GM18507 (cell line): ENCODE results near the gene LMBRD1.
"Not testable (repeated sequence)": the region's sequence is repeated elsewhere in the genome, so short reads cannot be mapped to it uniquely, and the experiment has no call there.

ENCODE experiments used
- DNase-seq: peaks from one replicate; pipeline ENCODE4 v3.0.0; 2011; ENCODE audit warnings: low read depth; ENCODE audit not compliant: insufficient read length; ENCODE audit errors: extremely low spot score
- FAIRE-seq: peaks from 2 replicates; lab custom pipeline; 2011; peaks lifted over from hg19 to GRCh38; lab: Jason Lieb, UNC

The LMBRD1 gene

GRCh38 chr6:69763763-69764162 is 33.0 kb downstream of the LMBRD1 start:
- FAIRE-seq (no peak), DNase-seq (no peak)

DNA sequence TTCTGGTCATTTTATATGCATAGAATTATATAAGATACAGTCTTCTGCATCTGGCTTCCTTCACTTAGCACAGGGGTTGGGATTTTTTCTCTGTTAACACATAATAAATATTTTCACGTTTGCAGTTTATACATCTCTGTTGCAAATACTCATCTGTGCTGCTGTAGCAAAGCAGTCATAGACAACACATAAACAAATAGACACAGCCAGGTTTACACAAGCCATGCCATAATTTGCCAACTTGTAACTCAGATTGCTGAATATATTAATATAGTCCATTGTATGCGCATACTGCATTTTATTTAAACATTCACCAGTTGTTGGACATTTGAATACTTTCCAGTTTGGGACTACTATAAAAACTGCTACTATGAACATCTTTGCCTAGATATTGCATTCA is 35.0 kb downstream of the LMBRD1 start:
- DNase-seq (no peak), FAIRE-seq (no peak)

DNA sequence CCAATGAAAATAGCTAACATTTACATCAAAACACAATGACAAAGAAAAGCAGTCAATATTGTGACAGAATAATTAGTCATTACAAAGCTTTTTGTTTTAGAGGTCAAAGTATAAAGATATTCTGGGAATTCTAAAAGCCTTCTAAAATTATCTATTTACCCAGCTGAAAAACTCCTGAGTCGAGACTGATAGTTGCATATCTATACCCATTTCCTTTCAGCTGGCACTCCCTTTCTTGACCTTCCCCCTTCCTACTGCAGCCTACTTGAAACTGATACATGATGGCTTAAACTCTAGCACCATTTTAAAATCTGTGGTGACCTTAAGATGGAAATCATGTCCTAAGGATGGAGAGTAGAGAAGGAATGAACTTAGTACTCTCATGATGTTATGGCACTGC is 38.6 kb downstream of the LMBRD1 start:
- no peak for DNase-seq
- FAIRE-seq = peak; percentile 70

DNA sequence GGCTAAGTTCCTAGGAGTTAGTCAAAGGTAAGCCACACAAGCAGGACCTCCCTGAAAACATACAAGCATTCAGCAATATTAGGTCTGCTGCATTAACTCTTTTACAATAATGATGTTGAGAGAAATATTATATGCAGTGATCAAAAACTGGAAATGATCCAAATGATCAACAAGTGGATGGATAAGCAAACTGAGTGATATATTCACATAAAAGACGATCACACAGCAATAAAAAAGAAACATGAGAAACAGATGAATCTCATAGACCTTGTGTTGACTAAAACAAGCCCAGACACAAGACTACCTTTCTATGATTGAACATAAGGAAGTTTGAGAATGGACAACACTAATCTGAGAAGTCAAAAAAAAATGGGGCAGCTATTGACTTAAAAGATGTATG is 39.9 kb downstream of the LMBRD1 start:
- DNase-seq (no peak), FAIRE-seq (no peak)

DNA sequence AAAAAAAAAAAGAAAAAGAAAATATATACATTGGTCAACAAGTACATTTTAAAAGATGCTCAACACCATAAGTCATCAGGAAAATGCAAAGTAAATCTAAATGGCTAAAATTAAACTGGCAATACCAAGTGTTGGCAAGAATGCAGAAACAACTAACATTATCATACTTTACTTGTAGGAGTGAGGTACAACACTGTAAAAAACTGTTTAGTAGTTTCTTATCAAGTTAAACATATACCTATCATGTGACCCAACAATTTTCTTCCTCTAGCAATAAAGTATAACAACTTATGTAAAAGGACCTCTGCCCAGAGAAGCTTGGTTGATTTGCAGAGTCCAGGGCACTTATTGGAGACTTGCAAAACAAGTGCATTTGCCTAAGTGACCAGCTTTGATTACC is 40.4 kb downstream of the LMBRD1 start:
- FAIRE-seq (no peak), DNase-seq (no peak)

GRCh38 chr6:69735027-69735426 is 61.8 kb downstream of the LMBRD1 start:
- no peak for DNase-seq
- no peak for FAIRE-seq

GRCh38 chr6:69732640-69733039 is 64.2 kb downstream of the LMBRD1 start:
- FAIRE-seq (peak; percentile 41), DNase-seq (no peak)

GRCh38 chr6:69732045-69732444 is 64.8 kb downstream of the LMBRD1 start:
- DNase-seq (no peak), FAIRE-seq (no peak)

DNA sequence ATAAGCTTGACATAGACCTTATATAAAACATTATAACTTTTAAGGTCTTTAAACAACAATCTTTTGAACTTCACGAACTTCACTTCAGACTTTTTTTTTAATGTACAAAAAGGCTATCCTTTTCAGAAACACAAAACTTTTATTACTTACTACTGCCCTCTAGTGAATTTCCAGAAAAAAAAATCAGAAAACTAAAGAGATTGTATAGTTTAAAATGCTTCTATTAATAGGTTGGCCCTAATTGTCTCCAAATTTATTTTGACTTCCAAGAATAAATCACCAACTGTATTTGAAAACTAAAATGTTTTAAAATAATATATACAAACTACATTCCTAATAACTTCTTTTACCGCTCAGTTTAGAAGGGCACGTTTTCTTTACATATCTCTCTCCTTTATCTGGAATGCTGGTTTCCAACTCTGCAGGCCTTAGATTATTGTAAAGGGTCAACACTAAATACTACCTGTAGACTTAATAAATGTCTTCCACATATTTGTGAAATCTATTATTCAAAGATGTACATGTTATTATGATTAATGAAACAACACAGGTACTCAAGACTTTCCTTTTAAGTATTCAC is 66.8 kb downstream of the LMBRD1 start:
- DNase-seq (no peak), FAIRE-seq (peak; percentile 38)

- FAIRE-seq = no peak
These were observed 74.1 kb downstream of the LMBRD1 start for GRCh38 chr6:69722683-69723082.

GRCh38 chr6:69719602-69720193 is 77.1 kb downstream of the LMBRD1 start:
- peak; percentile 75 for FAIRE-seq

More at GRCh38 chr6:69722683-69723082, 74.1 kb downstream of the LMBRD1 start:
- no peak for DNase-seq

DNA sequence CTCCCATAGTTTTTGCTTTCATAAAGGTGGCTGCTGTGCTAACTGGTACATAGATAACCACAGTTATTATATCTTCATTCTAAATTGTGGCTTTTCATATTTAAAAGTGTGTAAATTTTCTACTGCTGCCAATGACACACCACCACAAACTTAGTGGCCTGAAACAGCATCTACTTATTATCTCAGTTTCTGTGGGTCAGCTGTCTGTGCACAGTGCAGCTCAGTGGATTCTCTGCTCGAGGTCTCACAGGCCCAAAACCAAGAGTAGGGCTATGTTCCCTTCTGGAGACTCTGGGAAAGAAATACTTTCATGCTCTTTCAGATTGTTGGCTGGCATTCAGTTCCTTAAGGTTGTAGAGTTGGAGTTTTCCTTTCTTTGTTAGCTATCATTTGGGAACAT is 90.1 kb downstream of the LMBRD1 start:
- DNase-seq = no peak
- FAIRE-seq = no peak

More at GRCh38 chr6:69719602-69720193, 77.1 kb downstream of the LMBRD1 start:
- no peak for DNase-seq

DNA sequence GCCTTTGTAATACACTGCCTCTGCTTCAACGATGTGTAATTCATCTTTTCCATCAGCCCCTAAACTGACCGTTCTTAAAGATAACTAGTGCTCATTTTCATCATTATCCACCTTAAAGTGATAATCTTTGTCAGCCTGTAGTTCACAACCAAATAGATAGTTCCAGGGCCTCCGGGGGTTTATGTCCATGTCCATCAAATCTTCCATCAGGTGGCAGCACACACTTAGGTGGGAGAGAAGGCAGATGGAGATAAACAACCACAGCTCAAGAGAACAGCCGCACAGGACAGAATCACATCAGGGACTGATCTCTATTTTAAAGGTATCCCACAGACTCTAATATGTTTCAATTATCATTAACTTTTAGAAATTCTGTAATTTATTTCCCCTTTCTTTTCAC is 90.9 kb downstream of the LMBRD1 start:
- no peak for FAIRE-seq

DNA sequence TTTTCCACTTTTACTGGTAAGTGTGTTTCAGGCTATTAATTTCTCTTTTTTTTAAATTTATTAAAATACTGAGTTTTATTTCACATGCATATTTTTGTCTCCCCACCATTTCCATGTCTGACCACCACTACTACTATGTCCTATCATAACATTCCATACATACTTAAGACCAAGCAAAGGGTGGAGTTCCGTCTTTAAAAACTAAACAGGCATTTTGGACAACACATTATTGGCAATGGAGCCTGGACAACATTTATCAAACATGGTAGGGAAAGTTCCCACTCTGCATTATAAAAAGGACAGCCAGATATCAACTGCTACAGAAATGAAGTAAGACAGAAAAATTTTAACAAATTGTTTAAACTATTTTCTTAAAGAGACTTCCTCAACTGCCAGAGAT is 91.9 kb downstream of the LMBRD1 start:
- DNase-seq (no peak), FAIRE-seq (no peak)

More for the DNA sequence above, 90.9 kb downstream of the LMBRD1 start:
- DNase-seq = no peak

GRCh38 chr6:69699655-69700054 is 97.2 kb downstream of the LMBRD1 start:
- FAIRE-seq (no peak), DNase-seq (no peak)

- no peak for DNase-seq
- no peak for FAIRE-seq
These were observed 100.5 kb downstream of the LMBRD1 start for GRCh38 chr6:69696273-69696672.

- DNase-seq (no peak), FAIRE-seq (no peak)
These were observed 103.0 kb downstream of the LMBRD1 start for GRCh38 chr6:69693762-69694161.

DNA sequence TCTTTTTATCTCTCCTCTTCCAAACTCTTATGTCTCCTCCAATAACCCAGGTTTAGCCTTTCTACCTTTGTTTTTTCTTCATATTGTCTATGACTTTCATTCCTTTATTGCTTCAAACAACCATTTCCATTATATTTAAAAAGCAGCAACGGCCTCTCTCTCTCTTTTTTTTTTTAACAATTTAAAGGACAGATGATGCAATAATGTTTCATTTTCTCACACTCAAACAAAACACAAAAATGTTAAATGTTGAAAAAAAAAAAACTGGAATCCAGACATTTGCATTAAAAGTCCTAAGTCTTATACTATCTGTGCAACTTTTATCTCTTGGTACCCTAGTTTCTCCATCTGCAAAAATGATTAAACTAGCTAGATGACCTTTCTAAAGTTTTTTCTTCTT is 105.8 kb downstream of the LMBRD1 start:
- FAIRE-seq (no peak), DNase-seq (no peak)

DNA sequence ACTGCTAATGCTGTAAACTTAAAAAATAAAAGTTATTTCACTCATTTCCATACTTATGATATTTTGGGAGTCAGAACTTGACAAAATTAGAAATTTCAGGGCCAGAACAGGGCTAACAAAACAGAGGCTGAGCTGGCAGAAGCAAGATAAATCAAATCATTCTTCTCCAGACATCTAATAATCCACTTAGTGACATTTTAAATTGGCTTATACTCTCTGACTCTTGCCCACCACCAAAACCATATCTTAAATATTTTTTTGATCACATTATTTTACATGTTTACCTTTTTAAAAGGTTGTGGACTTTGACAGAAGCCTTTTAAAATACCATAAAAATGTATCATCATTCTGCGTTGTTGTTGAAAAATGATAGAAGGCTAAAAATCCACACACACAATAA is 116.5 kb downstream of the LMBRD1 start:
- no peak for DNase-seq
- FAIRE-seq = no peak

DNA sequence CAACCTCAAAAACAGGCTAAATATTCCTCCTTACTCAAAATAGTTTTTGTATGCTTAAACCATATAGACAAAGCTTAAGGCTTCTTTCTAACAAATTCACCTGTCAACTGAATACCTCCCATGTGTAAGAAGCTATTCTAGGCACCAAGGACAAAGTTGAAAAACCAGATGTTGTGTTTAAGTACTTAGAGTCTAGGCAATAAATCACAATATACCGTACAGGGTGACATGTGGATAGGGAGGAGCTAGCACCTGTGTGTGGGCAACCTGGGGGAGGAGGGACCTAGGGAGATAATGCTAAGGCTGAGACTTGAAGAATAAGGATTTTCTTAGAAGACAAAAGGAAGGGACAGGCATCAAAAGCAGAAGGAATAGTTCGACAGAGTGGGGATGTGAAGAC is 123.5 kb downstream of the LMBRD1 start:
- DNase-seq (no peak), FAIRE-seq (no peak)

DNA sequence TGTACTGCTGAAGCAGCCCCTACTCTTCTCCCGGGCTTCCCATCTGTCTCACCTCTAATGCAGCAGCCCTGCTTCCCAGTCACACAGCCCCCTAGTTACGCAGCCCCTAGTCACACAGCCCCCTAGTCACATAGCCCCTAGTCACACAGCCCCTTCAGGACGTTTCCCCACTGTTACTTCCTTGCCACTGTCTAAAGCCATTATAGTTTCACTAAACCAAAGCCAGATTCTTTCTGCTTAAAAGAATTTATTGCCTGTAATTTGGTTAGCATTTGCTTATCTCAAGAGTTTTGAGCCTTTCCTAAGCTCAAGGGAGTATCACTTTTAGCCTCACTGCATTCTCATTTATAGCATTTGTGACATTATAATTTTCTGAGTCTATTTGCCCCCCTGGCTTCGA is 127.9 kb downstream of the LMBRD1 start:
- FAIRE-seq (no peak), DNase-seq (no peak)

- DNase-seq = not testable (repeated sequence)
- FAIRE-seq = peak; percentile 5
These were observed 130.0 kb downstream of the LMBRD1 start for GRCh38 chr6:69666779-69667178.
